Measurements from ENCODE around the gene FLOT2.

Gene FLOT2

GRCh38 chr17:28889996-28890395 is 7.5 kb downstream of the FLOT2 start:
- ATAC-seq (ENCODE audit: insufficient read depth, low read depth), result 0 out of 3 replicates have a peak, but pooled peaks have one; percentile 33
- peaks cover 9% of the 10 kb centered on the region for H3K4me1 ChIP-seq (ENCODE audit: insufficient read depth, low read length)
- no peak overlapping the region for H3K4me2 ChIP-seq (ENCODE audit: insufficient read depth, low read length)
- DNase-seq, result no peak
- H3K4me3 ChIP-seq (ENCODE audit: low read depth in 1 of 2, low read length in 2 of 2), result no peak overlapping the region
- H3K27me3 ChIP-seq (ENCODE audit: insufficient read depth, low read length, poor library complexity), result no peaks in the 10 kb centered on the region
- H3K9ac ChIP-seq (ENCODE audit: low read depth, low read length), result no peak overlapping the region
- no peaks in the 10 kb centered on the region for H3K36me3 ChIP-seq (ENCODE audit: insufficient read depth, low read length)
- H3K9me3 ChIP-seq (ENCODE audit: insufficient read depth, low read length, severe bottlenecking), result no peaks in the 10 kb centered on the region
- TF ChIP-seq CTCF (IDR thresholded peaks at IDR 0.05; ENCODE audit: borderline replicate concordance, extremely low read depth, low read length, poor library complexity, severe bottlenecking) (no peak), EZH2 (IDR thresholded peaks at IDR 0.05; ENCODE audit: borderline replicate concordance, low read depth, low read length, severe bottlenecking) (no peak)
- no peak overlapping the region for H3K27ac ChIP-seq (ENCODE audit: low read length)
- H2AFZ ChIP-seq (ENCODE audit: low read depth, low read length), result no peak overlapping the region
- H3K79me2 ChIP-seq (ENCODE audit: insufficient read depth, low read length), result no peaks in the 10 kb centered on the region
- no peaks in the 10 kb centered on the region for H4K20me1 ChIP-seq (ENCODE audit: insufficient read depth, low read length)

GRCh38 chr17:28888832-28889231 is 8.7 kb downstream of the FLOT2 start:
- ATAC-seq (ENCODE audit: insufficient read depth, low read depth) (no peak), DNase-seq (no peak)
- H4K20me1 ChIP-seq (ENCODE audit: insufficient read depth, low read length), result no peaks in the 10 kb centered on the region
- H3K4me1 ChIP-seq (ENCODE audit: insufficient read depth, low read length), result peaks cover 9% of the 10 kb centered on the region
- no peaks in the 10 kb centered on the region for H3K79me2 ChIP-seq (ENCODE audit: insufficient read depth, low read length)
- no peak overlapping the region for H3K4me2 ChIP-seq (ENCODE audit: insufficient read depth, low read length)
- no peak for TF ChIP-seq CTCF (IDR thresholded peaks at IDR 0.05; ENCODE audit: borderline replicate concordance, extremely low read depth, low read length, poor library complexity, severe bottlenecking)
- no peak for TF ChIP-seq EZH2 (IDR thresholded peaks at IDR 0.05; ENCODE audit: borderline replicate concordance, low read depth, low read length, severe bottlenecking)
- no peak overlapping the region for H2AFZ ChIP-seq (ENCODE audit: low read depth, low read length)
- H3K27me3 ChIP-seq (ENCODE audit: insufficient read depth, low read length, poor library complexity), result no peaks in the 10 kb centered on the region
- H3K4me3 ChIP-seq (ENCODE audit: low read depth in 1 of 2, low read length in 2 of 2), result no peak overlapping the region
- H3K36me3 ChIP-seq (ENCODE audit: insufficient read depth, low read length), result no peaks in the 10 kb centered on the region
- H3K27ac ChIP-seq (ENCODE audit: low read length), result no peak overlapping the region
- no peaks in the 10 kb centered on the region for H3K9me3 ChIP-seq (ENCODE audit: insufficient read depth, low read length, severe bottlenecking)
- H3K9ac ChIP-seq (ENCODE audit: low read depth, low read length), result no peak overlapping the region

GRCh38 chr17:28887871-28888471 is 9.6 kb downstream of the FLOT2 start:
- H3K79me2 ChIP-seq (ENCODE audit: insufficient read depth, low read length), result no peaks in the 10 kb centered on the region
- no peak overlapping the region for H3K27ac ChIP-seq (ENCODE audit: low read length)
- no peak overlapping the region for H3K9ac ChIP-seq (ENCODE audit: low read depth, low read length)
- H3K4me2 ChIP-seq (ENCODE audit: insufficient read depth, low read length), result no peak overlapping the region
- H4K20me1 ChIP-seq (ENCODE audit: insufficient read depth, low read length), result no peaks in the 10 kb centered on the region
- no peaks in the 10 kb centered on the region for H3K9me3 ChIP-seq (ENCODE audit: insufficient read depth, low read length, severe bottlenecking)
- ATAC-seq (ENCODE audit: insufficient read depth, low read depth) (no peak), DNase-seq (no peak)
- no peaks in the 10 kb centered on the region for H3K36me3 ChIP-seq (ENCODE audit: insufficient read depth, low read length)
- no peak overlapping the region for H2AFZ ChIP-seq (ENCODE audit: low read depth, low read length)
- H3K4me3 ChIP-seq (ENCODE audit: low read depth in 1 of 2, low read length in 2 of 2), result no peak overlapping the region
- H3K27me3 ChIP-seq (ENCODE audit: insufficient read depth, low read length, poor library complexity), result no peaks in the 10 kb centered on the region
- H3K4me1 ChIP-seq (ENCODE audit: insufficient read depth, low read length), result peaks cover 5% of the 10 kb centered on the region
- TF ChIP-seq CTCF (IDR thresholded peaks at IDR 0.05; ENCODE audit: borderline replicate concordance, extremely low read depth, low read length, poor library complexity, severe bottlenecking), result no peak
- no peak for TF ChIP-seq EZH2 (IDR thresholded peaks at IDR 0.05; ENCODE audit: borderline replicate concordance, low read depth, low read length, severe bottlenecking)
